ENCODE data around the gene RNF166. TPM values are rescaled to one million over a fixed set of nuclear protein-coding genes. Genes with fewer than 3 reads are reported as not detected.

Gene RNF166
- total and polyA plus RNA-seq, 2 of the 13 experiments (the other 11 are each of a cell fraction or from before 2014, with no cell fraction given) = 21.4 to 23.0 TPM

- no peaks in the 10 kb centered on the region for H3K4me1 ChIP-seq (ENCODE audit: insufficient read depth, low read length)
- H3K9ac ChIP-seq (ENCODE audit: insufficient read depth, low read depth, low read length) = no peak overlapping the region
- no peak overlapping the region for H2AFZ ChIP-seq (ENCODE audit: low read length)
- H3K4me2 ChIP-seq (ENCODE audit: low read depth, low read length) = no peak overlapping the region
- in situ Hi-C loops (cut with HindIII; ENCODE audit: extremely low pct_ligation_motif_present, low pct_unique_long_range_greater_than_20kb) (no loop called here), intact Hi-C loops (cut with micrococcal nuclease; ENCODE audit: unreplicated experiment) (no loop called here)
- ChIA-PET POLR2A (no interaction called here), CTCF (ENCODE audit: low intra/inter-chr PET ratio, low total read pairs) (no interaction called here)
- H4K20me1 ChIP-seq (ENCODE audit: insufficient read depth, low read length) = no peaks in the 10 kb centered on the region
- H3K79me2 ChIP-seq (ENCODE audit: insufficient read depth, low read length) = no peaks in the 10 kb centered on the region
- no peaks in the 10 kb centered on the region for H3K27me3 ChIP-seq (ENCODE audit: control insufficient read depth in 1 of 2, insufficient read depth in 2 of 2, low read length in 2 of 2)
- no TSS peak for BruUV-seq (replicated peaks)
- no peak for FAIRE-seq
- no peak overlapping the region for H3K4me3 ChIP-seq (replicated peaks in 1 of 3; ENCODE audit: insufficient read depth in 1 of 3, low read depth in 2 of 3, low read length in 3 of 3)
- no peak for ATAC-seq
- DNase-seq (ENCODE audit: low spot score) = no peak
- peaks cover 52 to 74% of the 10 kb centered on the region in 2 experiments; a peak in 4 of 5 replicates for H3K36me3 ChIP-seq (replicated peaks in 1 of 2; ENCODE audit: control insufficient read depth in 1 of 2, insufficient read depth in 2 of 2, low read length in 2 of 2)
- TF ChIP-seq ZNF766 (CRISPR knock-in tag; IDR thresholded peaks at IDR 0.05; ENCODE audit: borderline replicate concordance) (no peak), ZZZ3 (CRISPR knock-in tag; IDR thresholded peaks at IDR 0.05; ENCODE audit: borderline replicate concordance) (0 out of 2 replicates have a peak, but pooled peaks have one; percentile 30)
- H3K27ac ChIP-seq (ENCODE audit: extremely low read length, insufficient read depth, low read length) = no peak overlapping the region
- H3K9me3 ChIP-seq (ENCODE audit: low read length) = no peaks in the 10 kb centered on the region
- WGBS (ENCODE audit: low lambda C conversion rate) = 98% methylated on average over 10 of the region's 17 CpGs
These were observed 20.2 kb upstream of the RNF166 start for GRCh38 chr16:88726408-88726749.

GRCh38 chr16:88725609-88726407, 19.6 kb upstream of the RNF166 start:
- H3K4me3 ChIP-seq (replicated peaks in 1 of 3; ENCODE audit: insufficient read depth in 1 of 3, low read depth in 2 of 3, low read length in 3 of 3) = no peak overlapping the region
- no peak overlapping the region for H3K9ac ChIP-seq (ENCODE audit: insufficient read depth, low read depth, low read length)
- intact Hi-C loops (cut with micrococcal nuclease; ENCODE audit: unreplicated experiment) (no loop called here), in situ Hi-C loops (cut with HindIII; ENCODE audit: extremely low pct_ligation_motif_present, low pct_unique_long_range_greater_than_20kb) (no loop called here)
- H3K4me2 ChIP-seq (ENCODE audit: low read depth, low read length) = no peak overlapping the region
- no TSS peak for BruUV-seq (replicated peaks)
- no peaks in the 10 kb centered on the region for H4K20me1 ChIP-seq (ENCODE audit: insufficient read depth, low read length)
- 97% methylated on average over 17 of the region's 32 CpGs for WGBS (ENCODE audit: low lambda C conversion rate)
- no peak for FAIRE-seq
- H3K9me3 ChIP-seq (ENCODE audit: low read length) = no peaks in the 10 kb centered on the region
- H3K79me2 ChIP-seq (ENCODE audit: insufficient read depth, low read length) = no peaks in the 10 kb centered on the region
- H3K4me1 ChIP-seq (ENCODE audit: insufficient read depth, low read length) = no peaks in the 10 kb centered on the region
- H2AFZ ChIP-seq (ENCODE audit: low read length) = no peak overlapping the region
- ChIA-PET POLR2A (no interaction called here), CTCF (ENCODE audit: low intra/inter-chr PET ratio, low total read pairs) (no interaction called here)
- ATAC-seq = no peak
- H3K36me3 ChIP-seq (replicated peaks in 1 of 2; ENCODE audit: control insufficient read depth in 1 of 2, insufficient read depth in 2 of 2, low read length in 2 of 2) = peaks cover 55 to 74% of the 10 kb centered on the region in 2 experiments; a peak in 4 of 5 replicates
- no peak for DNase-seq (ENCODE audit: low spot score)
- H3K27me3 ChIP-seq (ENCODE audit: control insufficient read depth in 1 of 2, insufficient read depth in 2 of 2, low read length in 2 of 2) = no peaks in the 10 kb centered on the region
- no peak overlapping the region for H3K27ac ChIP-seq (ENCODE audit: extremely low read length, insufficient read depth, low read length)
- TF ChIP-seq AKAP8 (CRISPR knock-in tag; IDR thresholded peaks at IDR 0.05) (no peak), ZFX (CRISPR knock-in tag; IDR thresholded peaks at IDR 0.05; ENCODE audit: low read depth) (no peak), ZBTB46 (CRISPR knock-in tag; IDR thresholded peaks at IDR 0.05; ENCODE audit: borderline replicate concordance) (no peak), ZNF180 (CRISPR knock-in tag; IDR thresholded peaks at IDR 0.05; ENCODE audit: borderline replicate concordance, low read depth) (no peak), AGO2 (optimal IDR thresholded peaks at IDR 0.05; ENCODE audit: low read depth, low read length) (peak; percentile 63), ATF6 (CRISPR knock-in tag; conservative IDR thresholded peaks at IDR 0.05) (no peak), POLR2A (IDR thresholded peaks at IDR 0.05; ENCODE audit: insufficient read depth in 1 of 2, low read depth in 2 of 2, low read length in 2 of 2) (0 out of 4 replicates have a peak, but pooled peaks of 1 of the 2 experiments have one; percentile 10), MLXIP (CRISPR knock-in tag; IDR thresholded peaks at IDR 0.05; ENCODE audit: borderline replicate concordance) (no peak)
